Effector memory CD4-positive, alpha-beta T cell (primary cell): ENCODE results near the gene MEX3A.
"Not testable (repeated sequence)": the region's sequence is repeated elsewhere in the genome, so short reads cannot be mapped to it uniquely, and the experiment has no call there.

Experiments used
- DNase-seq, 3 donors: peaks; one replicate each; pipeline ENCODE4 v3.0.0-alpha.2; 2020
- H3K27ac ChIP-seq: 2 replicates; pipeline ENCODE4 v1.7.0; 2013; ENCODE audit warnings: mild to moderate bottlenecking, low read length, moderate library complexity; ENCODE audit not compliant: insufficient read depth, poor library complexity, severe bottlenecking
- H3K27me3 ChIP-seq: replicated peaks from 2 replicates; pipeline ENCODE4 v1.7.0; 2013; ENCODE audit warnings: mild to moderate bottlenecking, low read length; ENCODE audit not compliant: insufficient read depth, control insufficient read depth, poor library complexity, severe bottlenecking
- H3K36me3 ChIP-seq: 2 replicates; pipeline ENCODE4 v1.7.0; 2013; ENCODE audit warnings: mild to moderate bottlenecking, low read length, moderate library complexity; ENCODE audit not compliant: control insufficient read depth, insufficient read depth
- H3K4me1 ChIP-seq: 2 replicates; pipeline ENCODE4 v1.7.0; 2013; ENCODE audit warnings: low read length, mild to moderate bottlenecking; ENCODE audit not compliant: control insufficient read depth, insufficient read depth, poor library complexity, severe bottlenecking
- H3K4me3 ChIP-seq: 2 replicates; pipeline ENCODE4 v1.7.0; 2013; ENCODE audit warnings: low read length, low read depth, mild to moderate bottlenecking; ENCODE audit not compliant: insufficient read depth, poor library complexity, severe bottlenecking
- H3K9me3 ChIP-seq: 2 replicates; pipeline ENCODE4 v1.7.0; 2013; ENCODE audit warnings: mild to moderate bottlenecking, low read length, moderate library complexity; ENCODE audit not compliant: control insufficient read depth

MEX3A gene

DNA sequence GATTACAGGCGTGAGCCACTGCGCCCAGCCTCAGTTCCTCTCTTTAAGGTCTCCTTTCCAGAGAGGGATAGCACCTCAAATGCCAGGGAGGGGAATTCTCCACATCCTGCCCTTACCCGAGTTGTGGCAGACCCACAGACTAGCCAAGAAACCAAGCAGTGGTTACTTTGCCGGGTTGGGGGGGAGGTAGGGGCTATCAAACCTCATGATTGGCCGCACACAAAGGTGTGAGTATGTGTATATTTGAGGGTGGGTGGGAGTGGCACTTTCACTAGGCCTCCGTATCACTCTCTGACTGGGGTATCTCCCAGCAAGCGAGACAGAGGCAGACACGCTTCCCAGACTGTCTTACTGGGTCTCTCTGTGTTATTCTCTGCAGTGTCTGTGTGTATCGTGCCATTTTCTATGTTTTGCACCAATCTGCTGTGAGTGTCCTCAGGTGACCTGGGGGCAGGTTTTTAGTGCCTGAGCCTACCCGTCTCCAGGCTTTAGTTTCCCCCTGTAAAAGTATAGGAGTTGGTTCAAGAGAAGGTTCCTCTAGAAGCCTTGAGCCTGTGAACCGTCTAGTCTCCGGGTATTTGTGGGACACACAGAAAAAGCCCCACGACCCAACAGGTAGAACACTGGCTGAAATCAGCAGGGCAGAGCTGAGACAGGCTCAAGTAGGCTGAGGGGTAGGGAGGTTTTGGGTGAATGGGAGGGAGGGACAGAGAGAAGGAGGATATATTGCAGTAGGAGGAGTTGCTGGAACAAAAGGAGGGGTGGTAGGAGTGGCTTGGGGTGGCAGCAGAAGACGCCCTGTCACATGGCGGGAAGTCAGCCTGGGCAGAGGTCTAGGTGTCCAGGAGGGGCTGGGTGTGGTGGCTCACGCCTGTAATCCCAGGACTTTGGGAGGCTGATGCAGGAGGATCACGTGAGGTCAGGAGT lies 42.6 kb upstream of the MEX3A start:
- Histone ChIP-seq H3K36me3 (no peaks in the 10 kb centered on the region), H3K27ac (peak overlapping the region; percentile 67), H3K9me3 (no peaks in the 10 kb centered on the region), H3K4me3 (no peak overlapping the region), H3K27me3 (no peaks in the 10 kb centered on the region), H3K4me1 (peaks cover 70% of the 10 kb centered on the region)
- DNase-seq = peak in 2 of 3 donors; percentile 55 to 57

DNA sequence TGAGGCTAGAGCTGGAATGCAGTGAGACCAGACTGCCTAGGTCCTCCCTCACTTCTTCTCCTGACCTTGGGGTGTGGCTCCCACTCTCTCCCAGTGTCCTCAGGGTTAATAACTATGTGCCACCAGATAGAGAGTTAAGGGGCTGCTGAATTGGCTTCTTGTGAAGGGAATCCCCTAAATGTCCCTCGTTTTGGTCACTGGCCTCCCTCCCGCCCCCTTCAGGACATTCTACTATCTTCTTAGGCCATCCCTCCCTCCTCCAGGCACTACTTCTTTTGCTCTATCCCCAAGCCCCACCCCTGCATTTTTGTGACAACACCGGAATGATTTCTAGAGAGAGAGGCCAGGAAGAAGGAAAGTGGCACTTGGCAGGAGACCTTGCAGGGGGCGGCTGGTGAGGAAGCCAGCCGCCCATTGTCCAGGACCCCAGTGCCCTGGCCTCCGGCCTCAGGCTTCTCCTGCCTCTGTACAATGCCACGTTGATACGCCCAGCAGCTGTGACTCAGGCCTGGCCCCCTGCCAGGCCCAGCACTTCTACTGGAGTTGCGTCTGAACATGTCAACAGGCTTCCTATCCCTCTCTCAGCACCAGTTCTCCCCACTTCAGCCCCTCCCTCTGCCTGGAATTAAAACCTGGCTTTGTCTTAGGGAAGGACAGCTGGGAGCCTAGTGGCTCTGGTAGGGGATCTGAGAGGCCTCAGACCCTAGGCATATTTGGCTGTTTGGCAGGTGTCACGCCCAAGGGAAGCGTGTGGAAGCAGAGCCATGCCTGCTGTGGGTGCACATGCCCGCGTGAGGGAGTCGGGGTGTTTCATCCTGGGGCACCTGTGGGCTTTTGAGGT lies 41.3 kb upstream of the MEX3A start:
- Histone ChIP-seq H3K4me3 (peak overlapping the region; percentile 12), H3K36me3 (no peaks in the 10 kb centered on the region), H3K9me3 (no peaks in the 10 kb centered on the region), H3K4me1 (peaks cover 61% of the 10 kb centered on the region), H3K27me3 (no peaks in the 10 kb centered on the region), H3K27ac (peak overlapping the region; percentile 67)
- peak in 1 of 3 donors; percentile 57 for DNase-seq

DNA sequence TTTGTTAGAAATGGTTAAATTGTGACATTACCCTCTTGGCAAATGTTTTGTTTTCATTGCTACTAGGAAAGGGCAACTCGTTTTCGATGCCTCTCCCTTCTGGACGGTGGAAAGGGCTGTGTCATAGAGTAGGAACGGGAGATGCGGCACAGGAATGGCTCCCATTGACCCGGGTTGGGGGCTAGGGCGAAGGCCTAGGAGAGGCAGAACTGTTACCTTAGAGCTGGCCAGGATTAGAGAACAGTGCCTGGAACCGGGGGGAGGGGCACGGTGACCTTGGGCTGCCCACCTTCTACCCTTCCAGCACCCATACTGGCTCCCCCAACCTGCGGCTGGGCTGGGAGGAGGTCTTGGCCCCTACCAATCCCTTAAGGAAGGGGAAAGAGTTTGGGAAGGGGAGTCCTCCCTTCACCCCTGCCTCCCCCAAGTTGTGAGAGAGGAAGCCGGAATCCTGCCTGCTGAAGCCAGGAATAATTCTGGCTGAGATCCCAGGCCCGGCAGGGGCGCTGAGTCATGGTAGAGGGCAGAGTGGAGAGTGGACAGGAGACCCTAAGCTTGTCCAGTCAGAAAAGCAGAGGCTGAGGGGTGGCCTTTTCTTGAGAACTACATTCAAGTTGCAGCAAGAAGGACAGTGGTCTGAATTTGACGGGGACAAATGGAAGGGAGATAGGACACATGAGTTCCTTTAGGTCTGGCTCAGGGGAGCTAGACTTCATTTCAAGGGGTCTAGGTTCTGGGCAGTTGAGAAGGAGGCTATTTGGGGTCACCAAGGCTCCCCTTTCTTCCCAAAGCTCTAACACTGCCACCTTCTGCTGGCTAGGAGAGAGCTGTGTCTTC lies 40.5 kb upstream of the MEX3A start:
- Histone ChIP-seq H3K9me3 (no peaks in the 10 kb centered on the region), H3K27ac (peak overlapping the region; percentile 67), H3K27me3 (no peaks in the 10 kb centered on the region), H3K36me3 (no peaks in the 10 kb centered on the region), H3K4me3 (no peak overlapping the region), H3K4me1 (peaks cover 57% of the 10 kb centered on the region)
- DNase-seq = peak in 1 of 3 donors; percentile 12

- no peaks in the 10 kb centered on the region for H3K27me3 ChIP-seq
- peaks cover 52% of the 10 kb centered on the region for H3K4me1 ChIP-seq
- no peaks in the 10 kb centered on the region for H3K9me3 ChIP-seq
- no peak for DNase-seq
- no peak overlapping the region for H3K27ac ChIP-seq
- H3K36me3 ChIP-seq = no peaks in the 10 kb centered on the region
- H3K4me3 ChIP-seq = no peak overlapping the region
These were observed 39.8 kb upstream of the MEX3A start for GRCh38 chr1:156122086-156122485.

- Histone ChIP-seq H3K27ac (no peak overlapping the region), H3K4me1 (peaks cover 46% of the 10 kb centered on the region), H3K4me3 (no peak overlapping the region)
These were observed 39.2 kb upstream of the MEX3A start for GRCh38 chr1:156121457-156121856.

DNA sequence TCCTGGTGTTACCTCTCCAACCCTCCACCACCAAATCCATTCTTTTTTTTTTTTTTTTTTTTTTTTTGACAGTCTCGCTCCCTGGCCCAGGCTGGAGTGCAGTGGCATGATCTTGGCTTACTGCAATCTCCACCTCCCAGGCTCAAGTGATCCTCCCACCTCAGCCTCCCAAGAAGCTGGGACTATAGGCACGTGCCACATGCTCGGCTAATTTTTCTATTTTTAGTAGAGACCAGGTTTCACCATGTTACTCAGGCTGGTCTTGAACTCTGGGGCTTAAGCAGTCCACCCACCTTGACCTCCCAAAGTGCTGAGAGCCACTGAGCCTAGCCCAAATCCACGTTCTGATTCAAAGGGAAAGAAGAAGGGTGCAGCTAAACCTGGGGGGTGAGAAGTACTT lies 38.7 kb upstream of the MEX3A start:
- H3K27me3 ChIP-seq, H3K9me3 ChIP-seq, H3K36me3 ChIP-seq, DNase-seq, H3K4me3 ChIP-seq, H3K27ac ChIP-seq: not testable (repeated sequence)
- H3K4me1 ChIP-seq = peaks cover 42% of the 10 kb centered on the region

More at GRCh38 chr1:156121457-156121856, 39.2 kb upstream of the MEX3A start:
- no peaks in the 10 kb centered on the region for H3K27me3 ChIP-seq
- no peak for DNase-seq
- no peaks in the 10 kb centered on the region for H3K9me3 ChIP-seq
- H3K36me3 ChIP-seq = no peaks in the 10 kb centered on the region

DNA sequence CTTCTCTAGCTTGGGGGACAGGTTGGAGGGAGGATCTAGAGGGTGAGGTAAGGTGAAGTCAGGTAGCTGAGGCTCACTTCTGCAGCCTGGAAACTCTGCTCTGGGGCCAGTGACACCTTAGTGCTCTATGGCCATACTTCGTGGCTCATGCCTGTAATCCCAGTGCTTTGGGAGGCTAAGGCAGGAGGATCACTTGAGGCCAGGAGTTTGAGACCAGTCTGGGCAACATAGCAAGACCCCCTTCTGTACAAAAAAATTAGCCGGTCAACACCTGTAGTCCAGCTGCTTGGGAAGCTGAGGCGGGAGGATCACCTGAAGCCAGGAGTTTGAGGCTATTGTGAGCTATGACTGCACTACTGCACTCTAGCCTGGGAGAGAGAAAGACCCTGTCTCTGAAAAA lies 38.1 kb upstream of the MEX3A start:
- DNase-seq = no peak
- H3K36me3 ChIP-seq = no peaks in the 10 kb centered on the region

DNA sequence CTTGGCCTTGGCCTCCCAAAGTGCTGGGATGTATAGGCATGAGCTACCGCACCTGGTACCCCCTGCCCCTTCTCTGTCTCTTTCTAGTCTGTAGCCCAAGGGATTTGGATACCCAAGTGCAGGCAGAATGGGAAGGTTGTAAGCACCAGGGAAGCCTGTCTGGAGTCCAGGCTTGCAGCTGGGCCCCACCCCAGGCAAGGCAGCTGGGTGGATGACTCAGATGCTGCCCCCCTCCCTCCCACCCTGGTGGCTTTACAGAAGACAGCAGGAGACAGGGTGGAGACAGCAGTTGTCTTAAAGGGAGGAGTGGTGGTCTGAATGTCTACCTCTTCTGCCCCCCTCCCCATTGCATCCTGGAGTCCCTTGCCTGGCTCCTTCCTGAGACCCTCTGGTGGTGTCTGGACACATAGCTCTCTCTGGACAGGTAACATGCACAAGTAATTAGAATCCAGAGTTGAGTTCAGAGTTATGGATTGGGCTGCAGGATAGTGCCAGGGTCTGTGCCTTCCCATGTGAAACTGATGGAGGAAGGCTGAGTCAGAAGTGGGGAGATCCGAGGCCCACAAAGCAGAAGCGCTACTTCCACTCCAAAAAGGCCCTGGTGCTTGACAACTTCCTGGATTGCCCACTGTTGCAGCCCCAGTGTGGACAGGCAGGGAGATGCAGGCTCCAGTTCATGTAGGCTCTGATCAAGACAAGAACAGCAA lies 37.4 kb upstream of the MEX3A start:
- H3K4me1 ChIP-seq = peaks cover 37% of the 10 kb centered on the region
- peak in 1 of 3 donors; percentile 53 for DNase-seq
- peaks cover 2% of the 10 kb centered on the region for H3K36me3 ChIP-seq
- no peak overlapping the region for H3K4me3 ChIP-seq
- no peak overlapping the region for H3K27ac ChIP-seq
- H3K27me3 ChIP-seq = no peaks in the 10 kb centered on the region
- H3K9me3 ChIP-seq = no peaks in the 10 kb centered on the region

More for the DNA sequence above, 38.1 kb upstream of the MEX3A start:
- Histone ChIP-seq H3K27me3 (no peaks in the 10 kb centered on the region), H3K9me3 (no peaks in the 10 kb centered on the region), H3K4me1 (peaks cover 40% of the 10 kb centered on the region), H3K27ac (no peak overlapping the region), H3K4me3 (no peak overlapping the region)
